ENCODE measurements around the gene CCDC179.
A peak's percentile ranks its signal among the peaks of the same experiment; 100 is the strongest.

GRCh38 chr11:22875869-22876473 is 15.7 kb upstream of the CCDC179 start:
- TF ChIP-seq, protein P1, sequence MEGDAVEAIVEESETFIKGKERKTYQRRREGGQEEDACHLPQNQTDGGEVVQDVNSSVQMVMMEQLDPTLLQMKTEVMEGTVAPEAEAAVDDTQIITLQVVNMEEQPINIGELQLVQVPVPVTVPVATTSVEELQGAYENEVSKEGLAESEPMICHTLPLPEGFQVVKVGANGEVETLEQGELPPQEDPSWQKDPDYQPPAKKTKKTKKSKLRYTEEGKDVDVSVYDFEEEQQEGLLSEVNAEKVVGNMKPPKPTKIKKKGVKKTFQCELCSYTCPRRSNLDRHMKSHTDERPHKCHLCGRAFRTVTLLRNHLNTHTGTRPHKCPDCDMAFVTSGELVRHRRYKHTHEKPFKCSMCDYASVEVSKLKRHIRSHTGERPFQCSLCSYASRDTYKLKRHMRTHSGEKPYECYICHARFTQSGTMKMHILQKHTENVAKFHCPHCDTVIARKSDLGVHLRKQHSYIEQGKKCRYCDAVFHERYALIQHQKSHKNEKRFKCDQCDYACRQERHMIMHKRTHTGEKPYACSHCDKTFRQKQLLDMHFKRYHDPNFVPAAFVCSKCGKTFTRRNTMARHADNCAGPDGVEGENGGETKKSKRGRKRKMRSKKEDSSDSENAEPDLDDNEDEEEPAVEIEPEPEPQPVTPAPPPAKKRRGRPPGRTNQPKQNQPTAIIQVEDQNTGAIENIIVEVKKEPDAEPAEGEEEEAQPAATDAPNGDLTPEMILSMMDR (IDR thresholded peaks at IDR 0.05; ENCODE audit: low read depth, low read length), result peak; percentile 89
- TF ChIP-seq EZH2phosphoT487 (IDR thresholded peaks at IDR 0.05; ENCODE audit: low read depth), result no peak
